Smooth muscle cell (in vitro differentiated cells): Measurements from ENCODE around the gene ONECUT3. TPM values are rescaled to one million over a fixed set of nuclear protein-coding genes. Genes with fewer than 3 reads are reported as not detected.

Experiments
- DNase-seq: peaks from one replicate; lab custom pipeline; 2025; ENCODE audit not compliant: unreplicated experiment; lab: John Stamatoyannopoulos, UW
- H2AFZ ChIP-seq: fragments of 200-600 bp; sonication (generic); 2 replicates; pipeline ENCODE4 v1.6.0; 2016; ENCODE audit warnings: antibody characterized with exemption, low read depth, mild to moderate bottlenecking
- H3F3A ChIP-seq: fragments of 200-600 bp; sonication (generic); 2 replicates; pipeline ENCODE4 v1.6.0; 2017; ENCODE audit warnings: antibody characterized with exemption, low read depth
- H3K27ac ChIP-seq: fragments of 200-600 bp; sonication (generic); 2 replicates; pipeline ENCODE4 v1.5.1; 2016; ENCODE audit warnings: low read depth, mild to moderate bottlenecking
- H3K27me3 ChIP-seq: fragments of 200-600 bp; sonication (generic); 2 replicates; pipeline ENCODE4 v1.6.1; 2016; ENCODE audit warnings: low read depth, mild to moderate bottlenecking
- H3K36me3 ChIP-seq: fragments of 200-600 bp; sonication (generic); 2 replicates; pipeline ENCODE4 v1.5.1; 2016; ENCODE audit warnings: low read depth
- H3K4me1 ChIP-seq: fragments of 200-600 bp; sonication (generic); 2 replicates; pipeline ENCODE4 v1.5.1; 2016; ENCODE audit warnings: low read depth
- H3K4me2 ChIP-seq: fragments of 200-600 bp; sonication (generic); 2 replicates; pipeline ENCODE4 v1.6.0; 2016; ENCODE audit warnings: mild to moderate bottlenecking
- H3K4me3 ChIP-seq: fragments of 200-600 bp; sonication (generic); 2 replicates; pipeline ENCODE4 v1.5.1; 2016; ENCODE audit warnings: mild to moderate bottlenecking
- H3K79me2 ChIP-seq: fragments of 200-600 bp; sonication (generic); 2 replicates; pipeline ENCODE4 v1.6.0; 2016; ENCODE audit warnings: low read depth, mild to moderate bottlenecking
- H3K9ac ChIP-seq: fragments of 200-600 bp; sonication (generic); 2 replicates; pipeline ENCODE4 v1.6.0; 2016; ENCODE audit warnings: low read depth
- H3K9me3 ChIP-seq: fragments of 200-600 bp; sonication (generic); replicated peaks from 2 replicates; pipeline ENCODE4 v1.5.1; 2016; ENCODE audit warnings: low read depth
- H4K20me1 ChIP-seq: fragments of 200-600 bp; sonication (generic); 2 replicates; pipeline ENCODE4 v1.6.0; 2016; ENCODE audit warnings: low read depth
- CTCF ChIP-seq: fragments of 200-600 bp; sonication (generic); IDR thresholded peaks from 2 replicates; pipeline ENCODE4 v1.5.1; 2017; ENCODE audit warnings: borderline replicate concordance, mild to moderate bottlenecking, antibody characterized with exemption; ENCODE audit not compliant: insufficient read depth, poor library complexity, severe bottlenecking
- WGBS: methylation state at CpG from one replicate; pipeline ENCODE4 v1.1.7; 2016; ENCODE audit warnings: low lambda C conversion rate; 5-methylcytosine and 5-hydroxymethylcytosine counted together
- polyA plus RNA-seq: library from polyadenylated mRNA; unstranded; fragments of >200 nt; fragmentation: Nextera tagmentation; extraction: Ambion mirVana; gene quantifications from 2 replicates; pipeline ENCODE4 v1.2.1, GENCODE V29; 2016
- total RNA-seq: library from RNA; depleted of rRNA; stranded (reverse); fragments of >200 nt; gene quantifications from 2 replicates; pipeline ENCODE4 v1.2.3, GENCODE V29; 2014

The ONECUT3 gene
- total and polyA plus RNA-seq, 2 experiments from 2014 or later = not detected

GRCh38 chr19:1757468-1758230, 4.3 kb downstream of the ONECUT3 start:
- Histone ChIP-seq H3K9ac (no peak overlapping the region), H3K9me3 (no peaks in the 10 kb centered on the region), H3K27ac (no peak overlapping the region), H4K20me1 (no peaks in the 10 kb centered on the region), H3K4me3 (no peak overlapping the region), H3K36me3 (no peaks in the 10 kb centered on the region), H3K79me2 (no peaks in the 10 kb centered on the region), H3F3A (no peaks in the 10 kb centered on the region), H3K4me1 (peaks cover 12% of the 10 kb centered on the region), H2AFZ (no peak overlapping the region), H3K4me2 (no peak overlapping the region), H3K27me3 (peaks cover 89% of the 10 kb centered on the region)
- 6% methylated on average over 35 of the region's 86 CpGs for WGBS
- DNase-seq = no peak
- TF ChIP-seq CTCF = no peak

GRCh38 chr19:1758231-1758577, 4.9 kb downstream of the ONECUT3 start:
- H3K36me3 ChIP-seq = no peaks in the 10 kb centered on the region
- no peak for TF ChIP-seq CTCF
- no peaks in the 10 kb centered on the region for H3F3A ChIP-seq
- peaks cover 89% of the 10 kb centered on the region for H3K27me3 ChIP-seq
- H3K9ac ChIP-seq = no peak overlapping the region
- no peak overlapping the region for H3K27ac ChIP-seq
- H3K9me3 ChIP-seq = no peaks in the 10 kb centered on the region
- H2AFZ ChIP-seq = no peak overlapping the region
- DNase-seq = no peak
- H3K4me1 ChIP-seq = peaks cover 12% of the 10 kb centered on the region
- WGBS = 21% methylated on average over 9 of the region's 10 CpGs
- no peaks in the 10 kb centered on the region for H3K79me2 ChIP-seq
- H4K20me1 ChIP-seq = no peaks in the 10 kb centered on the region
- H3K4me3 ChIP-seq = no peak overlapping the region
- H3K4me2 ChIP-seq = no peak overlapping the region

GRCh38 chr19:1758959-1759903, 5.9 kb downstream of the ONECUT3 start:
- no peak overlapping the region for H3K9ac ChIP-seq
- no peak overlapping the region for H3K27ac ChIP-seq
- no peak for TF ChIP-seq CTCF
- no peak overlapping the region for H3K4me2 ChIP-seq
- no peaks in the 10 kb centered on the region for H3K79me2 ChIP-seq
- H3K9me3 ChIP-seq = no peaks in the 10 kb centered on the region
- no peak overlapping the region for H3K4me3 ChIP-seq
- H3K4me1 ChIP-seq = peaks cover 12% of the 10 kb centered on the region
- 53% methylated on average over 13 of the region's 16 CpGs for WGBS
- no peak overlapping the region for H2AFZ ChIP-seq
- no peak for DNase-seq
- no peaks in the 10 kb centered on the region for H4K20me1 ChIP-seq
- no peaks in the 10 kb centered on the region for H3K36me3 ChIP-seq
- no peaks in the 10 kb centered on the region for H3F3A ChIP-seq
- peaks cover 98% of the 10 kb centered on the region for H3K27me3 ChIP-seq
